ENCODE data around the gene SCAI.
A peak's percentile ranks its signal among the peaks of the same experiment; 100 is the strongest.
"Not testable (repeated sequence)": the region's sequence is repeated elsewhere in the genome, so short reads cannot be mapped to it uniquely, and the experiment has no call there.

The SCAI gene

DNA sequence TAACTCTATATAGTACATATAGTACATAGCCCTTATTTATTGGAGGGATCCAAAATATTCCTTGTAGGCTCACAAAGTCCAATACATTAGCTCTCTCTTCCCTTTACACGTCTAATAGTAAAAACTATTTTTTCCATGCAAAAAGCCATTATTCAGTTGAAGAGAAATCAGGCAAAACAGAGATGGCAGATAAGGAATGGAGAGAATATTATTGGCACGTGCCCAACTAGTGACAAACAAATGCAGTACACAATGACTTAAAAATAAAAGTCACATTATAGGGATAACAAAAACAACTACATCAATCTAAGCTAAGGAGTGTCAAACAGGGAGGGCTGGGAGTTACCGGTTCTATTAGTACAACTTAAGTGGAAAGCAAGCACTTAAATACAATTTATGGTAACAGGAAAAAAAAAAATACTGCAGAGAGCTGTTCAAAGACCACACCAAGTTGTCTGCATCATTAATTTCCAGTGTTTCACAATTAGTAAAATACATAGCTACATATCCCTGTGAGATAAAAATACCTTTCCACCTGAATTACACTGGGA, 4.1 kb upstream of the SCAI start:
- no peak for DNase-seq

DNA sequence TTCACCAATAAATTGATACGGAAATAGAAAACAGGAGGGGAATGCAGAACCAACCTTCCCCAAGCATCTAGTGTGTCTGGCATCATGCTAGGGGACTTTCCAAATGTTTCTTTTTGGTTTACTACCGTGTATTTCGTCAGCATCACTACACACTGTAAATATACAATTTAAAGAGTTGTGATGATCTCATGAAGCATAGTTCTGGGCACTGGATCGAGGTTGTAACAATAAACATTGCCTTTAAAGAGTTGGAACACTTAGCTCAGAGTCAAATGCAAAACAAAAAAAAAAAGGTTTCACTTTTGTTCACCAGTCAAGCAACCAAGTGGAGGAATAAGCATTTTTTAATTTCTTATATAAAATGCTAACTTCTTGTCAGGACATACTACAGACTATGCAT, 2.9 kb upstream of the SCAI start:
- DNase-seq: no peak

GRCh38 chr9:125145425-125145824, 2.1 kb upstream of the SCAI start:
- DNase-seq: no peak

- peak in 1 of 2 donors; percentile 6 for DNase-seq
Measured at GRCh38 chr9:125142560-125143376, 560 bp downstream of the SCAI start.

DNA sequence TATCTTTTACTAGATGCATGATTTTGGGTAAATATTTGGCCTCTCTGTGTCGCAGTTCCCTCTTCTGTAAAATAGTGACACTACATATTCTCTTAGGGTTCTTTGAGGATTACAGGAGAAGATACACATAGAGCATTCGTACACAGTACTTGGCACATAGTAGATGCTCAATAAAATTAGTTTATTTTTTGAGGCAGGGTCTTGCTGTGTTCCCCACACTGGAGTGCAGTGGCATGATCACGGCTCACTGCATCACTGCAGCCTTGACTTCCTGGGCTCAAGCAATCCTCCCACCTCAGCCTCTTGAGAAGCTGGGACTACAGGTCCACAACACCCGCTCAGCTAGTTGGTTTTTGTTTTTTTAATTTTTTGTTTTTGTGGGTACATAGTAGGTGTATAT, 1.6 kb downstream of the SCAI start:
- DNase-seq: no peak

- DNase-seq: no peak
Measured at GRCh38 chr9:125141251-125141650, 2.1 kb downstream of the SCAI start.

GRCh38 chr9:125140576-125140975, 2.8 kb downstream of the SCAI start:
- no peak for DNase-seq

DNA sequence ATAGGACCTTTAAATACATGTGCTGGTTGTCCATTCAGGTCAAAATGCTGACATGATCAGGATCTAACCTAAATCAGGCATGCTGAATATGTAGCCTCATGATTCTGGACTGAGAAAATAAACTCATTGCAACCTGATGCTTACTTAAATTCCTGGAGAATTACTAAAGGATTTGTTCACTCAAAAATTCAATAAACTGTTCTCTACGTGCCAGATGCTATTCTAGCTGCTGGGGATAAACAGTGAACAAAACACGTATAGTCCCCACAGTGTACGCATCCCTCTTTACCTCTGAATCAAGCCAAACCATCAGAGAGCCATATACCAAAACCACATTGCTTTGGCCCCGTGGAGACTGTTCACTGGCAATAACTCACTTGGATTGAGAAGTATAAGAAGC, 6.1 kb downstream of the SCAI start:
- DNase-seq: no peak

DNA sequence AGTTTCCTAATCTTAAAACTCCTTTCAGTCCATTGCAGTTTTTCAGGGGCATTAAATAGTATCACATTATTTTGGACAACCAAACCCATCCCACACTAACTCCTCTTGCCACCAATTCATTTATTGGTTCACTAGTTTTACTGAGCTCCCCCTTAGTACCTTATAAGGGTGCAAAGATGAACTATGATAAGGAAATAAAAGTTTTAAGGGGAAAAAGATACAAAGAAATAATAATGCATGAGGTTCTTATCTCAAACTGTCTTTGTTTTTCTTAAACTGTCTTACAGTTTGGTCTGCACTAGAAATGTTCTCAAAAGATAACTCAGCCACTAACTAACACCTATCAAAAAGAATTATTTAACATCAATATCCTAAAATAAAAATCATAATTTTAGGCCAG, 8.4 kb downstream of the SCAI start:
- DNase-seq: no peak

DNA sequence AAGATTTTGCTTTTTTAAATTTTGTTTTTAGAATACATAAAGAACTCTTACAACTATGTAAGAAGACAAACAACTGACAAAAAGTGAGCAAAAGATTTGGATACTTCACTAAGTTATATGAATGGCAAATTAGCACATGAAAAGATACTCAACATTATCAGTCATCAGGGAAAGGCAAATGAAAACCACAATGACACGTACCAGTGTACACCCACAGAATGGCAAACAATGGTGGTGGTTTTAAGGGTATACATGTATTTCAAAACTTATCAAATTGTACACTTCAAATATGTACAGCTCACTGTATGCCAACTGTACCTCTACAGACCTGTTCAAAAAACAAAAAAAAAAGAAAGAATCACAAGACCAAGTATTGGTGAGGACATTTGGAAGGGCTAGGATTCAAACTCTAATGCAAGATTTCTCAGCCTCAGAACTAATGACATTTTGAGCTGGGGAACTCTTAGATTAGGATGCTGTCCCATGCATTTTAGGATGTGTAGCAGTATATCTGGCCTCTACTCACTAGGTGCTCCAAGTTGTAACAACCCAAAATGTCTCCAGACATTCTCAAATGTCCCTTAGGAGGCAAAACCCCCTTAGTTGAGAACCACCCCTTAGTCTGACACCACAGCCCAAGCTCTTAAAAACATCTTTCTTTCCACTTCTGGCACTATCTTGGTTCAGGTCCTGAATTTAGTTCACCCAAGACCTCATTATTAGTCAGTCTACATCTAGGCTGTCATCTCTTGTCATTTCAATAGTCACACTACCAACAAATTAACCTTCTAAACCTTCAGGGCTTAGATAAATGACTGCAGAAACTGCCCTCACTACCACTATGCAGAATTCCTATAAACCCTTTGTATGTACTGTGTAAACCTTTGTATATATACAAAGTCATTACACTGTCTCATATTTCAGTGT, 9.7 kb downstream of the SCAI start:
- no peak for DNase-seq

DNA sequence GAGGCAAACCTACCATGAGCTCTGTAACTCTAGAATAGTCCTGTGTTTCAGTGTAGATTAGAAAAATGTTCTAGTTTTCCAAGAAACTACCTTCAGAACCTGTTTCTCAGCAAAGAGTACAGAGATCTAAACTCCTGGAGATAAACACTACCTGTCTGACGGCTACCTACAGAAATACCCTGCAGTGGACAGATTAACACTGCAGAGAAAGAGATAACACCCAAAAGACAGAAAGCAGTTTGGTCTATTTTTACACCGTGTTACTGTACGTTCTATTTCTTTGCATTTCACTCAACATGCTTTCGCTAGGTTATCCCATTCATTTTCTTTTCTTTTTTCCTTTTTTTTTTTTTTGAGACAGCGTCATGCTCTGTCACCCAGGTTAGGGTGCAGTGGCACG, 11.6 kb downstream of the SCAI start:
- no peak for DNase-seq

- DNase-seq: peak; percentile 61 to 66
Measured at GRCh38 chr9:125126019-125126746, 17.1 kb downstream of the SCAI start.

GRCh38 chr9:125125523-125125922, 17.8 kb downstream of the SCAI start:
- no peak for DNase-seq

DNA sequence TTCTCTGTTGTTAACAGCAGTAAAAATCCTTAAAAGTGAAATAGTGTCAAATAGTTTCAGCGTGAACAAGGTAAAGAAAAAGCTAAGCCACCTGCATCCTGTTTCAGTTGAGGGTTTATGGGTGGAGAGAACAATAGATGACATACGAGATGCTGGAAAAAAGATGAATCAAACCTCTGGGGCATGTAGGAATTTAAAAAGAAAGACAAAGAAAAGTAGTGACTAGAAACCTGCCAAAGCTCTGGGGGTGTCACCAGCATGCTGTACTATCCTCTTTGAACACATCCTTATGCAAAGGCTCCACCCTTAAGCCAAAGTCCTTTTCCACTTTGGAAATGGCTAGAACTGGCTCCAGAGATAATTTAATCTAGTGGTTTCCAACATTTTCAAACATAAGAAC, 22.2 kb downstream of the SCAI start:
- no peak for DNase-seq

DNA sequence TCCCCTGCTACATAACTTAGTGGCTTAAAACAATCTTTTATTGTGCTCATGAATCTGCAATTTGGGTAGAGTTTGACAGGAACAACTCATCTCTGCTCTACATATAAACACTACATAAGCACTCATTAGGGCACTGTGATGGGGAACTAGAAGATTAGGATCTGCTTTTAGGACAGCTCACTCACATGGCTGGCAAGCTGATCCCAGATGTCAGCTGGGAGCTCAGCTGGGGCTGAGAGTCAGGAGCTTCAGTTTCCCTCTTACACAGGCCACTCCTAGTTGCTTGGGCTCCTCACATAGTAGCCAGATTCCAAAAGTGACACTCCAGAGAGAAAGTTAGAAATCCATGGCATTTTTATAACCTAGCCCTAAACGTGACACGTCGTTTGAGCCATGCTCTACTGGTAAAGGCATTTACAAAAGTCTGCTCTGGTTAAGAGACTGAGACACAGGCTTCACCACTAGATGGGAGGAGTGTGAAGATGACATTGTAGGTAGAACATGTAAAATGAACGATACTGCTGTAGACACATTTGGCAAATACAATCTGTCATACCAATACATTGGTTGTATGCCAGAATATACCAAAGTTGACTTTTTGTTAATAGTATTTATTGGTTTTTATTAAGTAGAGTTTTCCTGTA, 23.6 kb downstream of the SCAI start:
- peak in 1 of 2 donors; percentile 2 for DNase-seq

GRCh38 chr9:125118696-125119095, 24.6 kb downstream of the SCAI start:
- not testable (repeated sequence) for DNase-seq

- DNase-seq: not testable (repeated sequence)
Measured at GRCh38 chr9:125114503-125114902, 28.8 kb downstream of the SCAI start.

DNA sequence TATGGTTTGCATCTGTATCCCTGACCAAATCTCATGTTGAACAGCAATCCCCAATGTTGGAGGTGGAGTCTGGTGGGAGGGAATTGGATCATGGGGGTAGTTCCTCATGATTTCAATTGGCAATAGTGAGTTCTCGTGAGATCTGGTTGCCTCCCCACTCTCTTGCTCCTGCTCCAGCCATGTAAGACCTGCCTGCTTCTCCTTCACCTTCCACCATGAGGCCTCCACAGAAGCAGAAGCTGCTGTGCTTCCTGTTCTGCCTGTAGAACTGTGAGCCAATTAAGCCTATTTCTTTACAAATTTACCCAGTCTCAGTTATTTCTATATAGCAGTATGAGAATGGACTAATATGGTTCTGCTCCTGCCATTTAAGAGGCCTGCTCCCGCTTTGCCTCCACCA, 32.9 kb downstream of the SCAI start:
- DNase-seq: no peak

GRCh38 chr9:125108541-125108940, 34.8 kb downstream of the SCAI start:
- DNase-seq: not testable (repeated sequence)

GRCh38 chr9:125106285-125106893, 36.9 kb downstream of the SCAI start:
- no peak for DNase-seq

DNA sequence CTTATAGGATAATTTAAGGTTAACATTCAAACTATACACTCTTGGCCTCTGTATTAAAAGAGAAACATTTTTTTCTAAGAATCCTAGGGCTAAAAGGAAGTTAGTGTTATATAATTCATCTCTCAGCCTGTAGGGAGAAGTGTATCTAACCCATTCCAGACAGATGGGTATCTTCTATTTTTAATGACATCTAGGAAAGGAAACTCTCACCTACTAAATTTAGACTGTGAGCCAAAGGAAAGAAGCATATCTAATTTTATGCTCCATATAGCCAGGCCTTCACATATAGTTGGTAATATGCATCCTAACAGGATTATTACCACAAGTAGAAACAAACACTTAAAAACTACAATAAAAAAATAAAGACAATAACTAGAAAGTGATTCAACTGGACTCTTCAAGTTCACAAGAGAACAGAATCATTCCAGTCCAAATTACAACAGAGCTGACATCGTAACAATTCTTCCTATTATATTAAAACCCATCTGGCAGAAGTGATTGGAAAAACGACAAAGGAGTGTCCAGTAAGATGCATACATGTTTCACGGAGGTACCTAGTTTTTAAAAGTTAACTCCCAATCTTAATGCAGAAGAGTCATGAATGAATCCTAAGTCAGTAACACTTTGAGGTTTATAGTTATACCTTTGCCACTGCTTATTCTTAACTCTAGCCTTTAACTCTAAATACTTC, 39.4 kb downstream of the SCAI start:
- DNase-seq: no peak
